ENCODE results near the gene SNAP25. TPM values are rescaled to one million over a fixed set of nuclear protein-coding genes. Genes with fewer than 3 reads are reported as not detected.

The SNAP25 gene
- total RNA-seq, 4 donors from 2014 or later, result 0.38 to 1.3 (median 0.58) TPM

DNA sequence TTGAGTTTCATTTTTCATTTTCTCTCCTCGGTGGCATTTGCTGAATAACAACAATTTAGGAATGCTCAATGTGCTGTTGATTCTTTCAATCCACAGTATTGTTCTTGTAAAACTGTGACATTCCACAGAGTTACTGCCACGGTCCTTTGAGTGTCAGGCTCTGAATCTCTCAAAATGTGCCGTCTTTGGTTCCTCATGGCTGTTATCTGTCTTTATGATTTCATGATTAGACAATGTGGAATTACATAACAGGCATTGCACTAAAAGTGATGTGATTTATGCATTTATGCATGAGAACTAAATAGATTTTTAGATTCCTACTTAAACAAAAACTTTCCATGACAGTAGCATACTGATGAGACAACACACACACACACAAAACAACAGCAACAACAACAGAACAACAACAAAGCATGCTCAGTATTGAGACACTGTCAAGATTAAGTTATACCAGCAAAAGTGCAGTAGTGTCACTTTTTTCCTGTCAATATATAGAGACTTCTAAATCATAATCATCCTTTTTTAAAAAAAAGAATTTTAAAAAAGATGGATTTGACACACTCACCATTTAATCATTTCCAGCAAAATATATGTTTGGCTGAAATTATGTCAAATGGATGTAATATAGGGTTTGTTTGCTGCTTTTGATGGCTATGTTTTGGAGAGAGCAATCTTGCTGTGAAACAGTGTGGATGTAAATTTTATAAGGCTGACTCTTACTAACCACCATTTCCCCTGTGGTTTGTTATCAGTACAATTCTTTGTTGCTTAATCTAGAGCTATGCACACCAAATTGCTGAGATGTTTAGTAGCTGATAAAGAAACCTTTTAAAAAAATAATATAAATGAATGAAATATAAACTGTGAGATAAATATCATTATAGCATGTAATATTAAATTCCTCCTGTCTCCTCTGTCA, 88.1 kb downstream of the SNAP25 start:
- TF ChIP-seq, protein P1, sequence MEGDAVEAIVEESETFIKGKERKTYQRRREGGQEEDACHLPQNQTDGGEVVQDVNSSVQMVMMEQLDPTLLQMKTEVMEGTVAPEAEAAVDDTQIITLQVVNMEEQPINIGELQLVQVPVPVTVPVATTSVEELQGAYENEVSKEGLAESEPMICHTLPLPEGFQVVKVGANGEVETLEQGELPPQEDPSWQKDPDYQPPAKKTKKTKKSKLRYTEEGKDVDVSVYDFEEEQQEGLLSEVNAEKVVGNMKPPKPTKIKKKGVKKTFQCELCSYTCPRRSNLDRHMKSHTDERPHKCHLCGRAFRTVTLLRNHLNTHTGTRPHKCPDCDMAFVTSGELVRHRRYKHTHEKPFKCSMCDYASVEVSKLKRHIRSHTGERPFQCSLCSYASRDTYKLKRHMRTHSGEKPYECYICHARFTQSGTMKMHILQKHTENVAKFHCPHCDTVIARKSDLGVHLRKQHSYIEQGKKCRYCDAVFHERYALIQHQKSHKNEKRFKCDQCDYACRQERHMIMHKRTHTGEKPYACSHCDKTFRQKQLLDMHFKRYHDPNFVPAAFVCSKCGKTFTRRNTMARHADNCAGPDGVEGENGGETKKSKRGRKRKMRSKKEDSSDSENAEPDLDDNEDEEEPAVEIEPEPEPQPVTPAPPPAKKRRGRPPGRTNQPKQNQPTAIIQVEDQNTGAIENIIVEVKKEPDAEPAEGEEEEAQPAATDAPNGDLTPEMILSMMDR (IDR thresholded peaks at IDR 0.05; ENCODE audit: low read depth), result no peak

GRCh38 chr20:10307359-10307735, 88.7 kb downstream of the SNAP25 start:
- TF ChIP-seq, protein P1 (IDR thresholded peaks at IDR 0.05; ENCODE audit: low read depth), result no peak

DNA sequence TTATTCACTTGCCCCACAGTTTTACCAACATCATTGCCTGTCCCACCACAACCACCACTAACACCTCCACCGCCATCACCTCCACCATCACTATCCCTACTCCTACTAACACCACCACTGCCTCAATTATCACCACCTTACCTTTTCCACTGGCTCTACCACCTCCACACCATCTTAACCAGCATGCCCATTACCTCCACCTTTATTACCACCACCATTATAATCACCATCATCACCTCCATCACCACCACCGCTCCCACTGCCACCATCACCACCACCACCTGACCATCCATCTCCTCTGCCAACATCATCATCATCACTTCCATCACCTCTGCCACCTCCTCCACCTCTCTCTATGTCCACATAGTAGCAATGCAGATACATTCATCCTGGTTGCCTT, 90.0 kb downstream of the SNAP25 start:
- TF ChIP-seq, protein P1 (IDR thresholded peaks at IDR 0.05; ENCODE audit: low read depth), result no peak

GRCh38 chr20:10309326-10309725, 90.7 kb downstream of the SNAP25 start:
- TF ChIP-seq, protein P1 (IDR thresholded peaks at IDR 0.05; ENCODE audit: low read depth), result no peak

- TF ChIP-seq, protein P1 (IDR thresholded peaks at IDR 0.05; ENCODE audit: low read depth), result no peak
These were observed 93.5 kb downstream of the SNAP25 start for GRCh38 chr20:10312111-10312510.

DNA sequence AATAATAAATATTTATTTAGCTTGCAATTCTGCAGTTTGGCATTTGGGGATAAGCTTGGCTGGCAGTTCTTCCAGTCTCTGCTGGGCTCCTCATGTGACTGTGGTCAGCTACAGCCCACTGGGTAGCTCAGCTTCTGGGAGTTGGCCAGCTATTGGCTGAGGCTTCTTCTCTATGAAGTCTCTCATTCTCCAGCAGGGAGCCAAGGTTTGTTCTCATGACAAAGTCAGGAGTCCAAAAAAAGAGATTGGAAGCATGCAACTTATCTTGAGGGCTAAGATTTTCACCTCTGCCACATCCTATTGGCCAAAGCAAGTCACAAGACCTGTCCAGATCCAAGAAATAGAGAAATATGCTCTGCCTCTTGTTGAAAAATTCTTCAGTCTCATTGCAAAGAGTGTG, 94.6 kb downstream of the SNAP25 start:
- TF ChIP-seq, protein P1 (IDR thresholded peaks at IDR 0.05; ENCODE audit: low read depth), result no peak

DNA sequence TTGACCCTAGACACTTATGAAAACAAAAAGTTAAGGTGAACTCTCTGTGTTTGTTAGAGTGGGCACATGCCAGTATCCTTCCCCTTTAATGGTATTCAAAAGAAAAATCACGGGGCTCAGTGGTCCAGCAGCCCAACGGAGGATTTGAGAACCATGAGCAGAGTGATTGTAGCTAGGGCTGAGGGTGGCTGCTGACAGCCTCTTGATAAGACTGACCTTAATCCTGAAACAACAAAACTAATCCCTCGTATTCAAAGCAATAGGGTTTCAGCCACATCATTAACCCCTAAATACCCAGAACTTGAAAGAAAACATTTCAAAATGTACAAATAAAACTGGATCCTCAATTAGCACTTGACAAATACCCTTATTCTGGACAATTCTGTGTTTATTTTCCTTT, 95.1 kb downstream of the SNAP25 start:
- TF ChIP-seq, protein P1 (IDR thresholded peaks at IDR 0.05; ENCODE audit: low read depth), result no peak
